HG03378 (cell line): ENCODE measurements around the gene FBF1.
"Not testable (repeated sequence)": the region's sequence is repeated elsewhere in the genome, so short reads cannot be mapped to it uniquely, and the experiment has no call there.

Experiments
- ATAC-seq: cut with Tn5 transposase; IDR thresholded peaks from one replicate; pipeline ENCODE4 v1.9.1; 2021; ENCODE audit warnings: mild to moderate bottlenecking, moderate library complexity; ENCODE audit not compliant: unreplicated experiment

The FBF1 gene

GRCh38 chr17:75940727-75941441, at the start of gene FBF1:
FBF1 (minus strand) TSS chr17:75941042; CDS start chr17:75938149, 2,893 bp downstream.
- peak; percentile 69 for ATAC-seq

- ATAC-seq, result no peak
These were observed 46.2 kb upstream of the FBF1 start for GRCh38 chr17:75987041-75987440.

- ATAC-seq, result no peak
These were observed 45.1 kb upstream of the FBF1 start for GRCh38 chr17:75985986-75986385.

- no peak for ATAC-seq
These were observed 42.8 kb upstream of the FBF1 start for GRCh38 chr17:75983501-75984181.

- ATAC-seq, result no peak
These were observed 40.3 kb upstream of the FBF1 start for GRCh38 chr17:75981019-75981615.

- ATAC-seq, result no peak
These were observed 39.6 kb upstream of the FBF1 start for GRCh38 chr17:75980188-75981018.

- ATAC-seq, result no peak
These were observed 38.9 kb upstream of the FBF1 start for GRCh38 chr17:75979705-75980187.

GRCh38 chr17:75978938-75979704, 38.3 kb upstream of the FBF1 start, which contains the start of the genes ACOX1 and TEN1:
ACOX1 (minus strand) TSS chr17:75979166; CDS start chr17:75979073, 93 bp downstream.
TEN1 (plus strand) TSS chr17:75979240; CDS start chr17:75986193, 6,953 bp downstream.
- peak; percentile 66 for ATAC-seq

GRCh38 chr17:75976175-75976848, 35.5 kb upstream of the FBF1 start:
- no peak for ATAC-seq

- no peak for ATAC-seq
These were observed 34.9 kb upstream of the FBF1 start for GRCh38 chr17:75975757-75976174.

GRCh38 chr17:75975187-75975586, 34.3 kb upstream of the FBF1 start:
- not testable (repeated sequence) for ATAC-seq

GRCh38 chr17:75970626-75971025, 29.8 kb upstream of the FBF1 start:
- ATAC-seq, result no peak

- ATAC-seq, result no peak
These were observed 29.2 kb upstream of the FBF1 start for GRCh38 chr17:75970011-75970523.

- ATAC-seq, result not testable (repeated sequence)
These were observed 28.2 kb upstream of the FBF1 start for GRCh38 chr17:75969044-75969443.

- no peak for ATAC-seq
These were observed 24.6 kb upstream of the FBF1 start for GRCh38 chr17:75965468-75965867.

- no peak for ATAC-seq
These were observed 19.1 kb upstream of the FBF1 start for GRCh38 chr17:75959839-75960511.

- ATAC-seq, result no peak
These were observed 18.4 kb upstream of the FBF1 start for GRCh38 chr17:75959051-75959838.
